ENCODE data around the gene SLC35F5.
A peak's percentile ranks its signal among the peaks of the same experiment; 100 is the strongest.
"Not testable (repeated sequence)": the region's sequence is repeated elsewhere in the genome, so short reads cannot be mapped to it uniquely, and the experiment has no call there.

Gene SLC35F5

DNA sequence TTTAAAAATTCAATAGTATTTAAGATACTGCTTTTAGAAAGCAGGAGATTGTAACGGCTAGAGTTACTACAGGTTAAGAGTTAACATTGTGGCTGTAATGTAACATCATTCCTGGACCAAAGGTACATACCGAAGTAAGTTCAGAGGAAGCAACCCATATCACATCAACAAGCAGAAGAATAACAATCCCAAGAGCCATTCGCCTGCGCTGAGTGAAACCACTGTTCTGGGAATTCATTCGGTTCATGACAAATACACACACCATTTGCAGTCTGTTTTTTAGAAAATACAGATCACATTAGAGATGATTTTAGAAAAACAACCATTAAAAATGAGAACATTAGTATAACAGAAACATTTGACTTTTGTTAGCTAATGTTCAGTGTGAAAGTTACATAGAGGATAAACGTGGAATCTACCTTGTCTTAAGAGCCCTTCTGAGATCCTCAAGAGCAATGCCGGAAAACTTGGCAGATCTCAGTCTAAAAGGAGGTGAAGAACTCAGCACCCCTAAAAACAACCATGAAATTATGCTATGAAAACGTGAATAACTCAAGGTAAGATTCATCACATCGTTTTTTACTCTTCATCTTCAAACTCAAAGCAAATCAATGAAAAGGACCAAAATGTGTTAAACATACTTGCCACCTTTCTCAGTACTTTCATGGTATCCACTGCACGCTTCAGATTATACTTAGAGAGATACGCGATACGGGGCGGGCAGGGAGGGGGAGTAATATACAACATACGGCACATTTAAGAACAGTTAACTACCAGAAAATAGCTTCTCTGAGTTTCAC, 1.2 kb downstream of the SLC35F5 start:
- DNase-seq, result peak in 2 of 3 donors; percentile 15 to 16

DNA sequence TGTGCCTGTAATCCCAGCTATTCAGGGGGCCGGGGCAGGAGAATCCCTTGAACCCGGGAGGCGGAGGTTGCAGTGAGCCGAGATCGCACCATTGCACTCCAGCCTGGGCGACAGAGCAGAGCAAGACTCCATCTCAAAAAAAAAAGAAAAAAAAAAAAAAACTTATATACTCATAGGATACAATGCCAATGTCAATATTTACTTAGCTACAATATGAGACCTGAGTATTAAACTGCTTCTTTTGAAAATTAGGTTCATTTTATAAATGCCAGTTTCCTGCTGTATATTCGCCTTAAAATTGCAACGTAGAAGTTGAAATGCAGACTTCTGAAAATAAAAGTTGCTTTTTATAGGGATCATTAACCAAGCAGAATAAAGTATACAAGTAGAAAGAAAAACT, 2.3 kb downstream of the SLC35F5 start:
- DNase-seq, result no peak

DNA sequence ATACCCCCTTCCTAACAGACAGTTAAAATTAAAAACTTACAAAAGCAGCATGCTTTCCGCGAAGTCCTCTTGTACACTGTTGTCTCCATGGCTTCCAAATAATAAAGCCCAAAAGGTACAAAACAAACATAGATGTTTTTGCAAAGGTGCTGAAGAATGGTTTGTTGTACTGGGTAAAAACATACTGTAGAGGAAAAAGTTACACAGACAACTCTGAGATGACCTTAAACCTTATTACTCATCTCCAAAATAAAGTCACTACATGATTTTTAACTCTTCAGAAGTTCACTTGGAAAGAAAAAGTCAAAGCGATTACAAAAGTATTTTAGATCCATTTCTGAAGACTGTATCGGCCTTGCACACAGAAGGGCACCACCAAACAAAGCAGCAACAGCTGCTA, 6.1 kb downstream of the SLC35F5 start:
- no peak for DNase-seq

DNA sequence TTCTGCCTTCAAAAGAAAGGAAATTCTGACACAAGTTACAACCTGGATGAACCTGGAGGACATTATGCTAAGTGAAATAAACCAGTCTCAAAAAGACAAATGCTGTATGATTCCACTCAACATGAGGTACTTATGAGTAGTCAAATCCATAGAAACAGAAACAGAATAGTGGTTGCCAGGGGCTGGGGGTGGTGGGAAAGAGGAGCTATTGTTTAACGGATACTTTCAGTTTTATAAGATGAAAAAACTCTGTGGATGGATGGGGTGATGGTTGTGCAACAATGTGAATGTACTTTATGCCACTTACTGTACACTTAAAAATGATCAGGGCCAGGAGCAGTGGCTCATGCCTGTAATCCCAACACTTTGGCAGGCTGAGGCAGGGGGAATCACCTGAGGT, 15.4 kb downstream of the SLC35F5 start:
- no peak for DNase-seq

DNA sequence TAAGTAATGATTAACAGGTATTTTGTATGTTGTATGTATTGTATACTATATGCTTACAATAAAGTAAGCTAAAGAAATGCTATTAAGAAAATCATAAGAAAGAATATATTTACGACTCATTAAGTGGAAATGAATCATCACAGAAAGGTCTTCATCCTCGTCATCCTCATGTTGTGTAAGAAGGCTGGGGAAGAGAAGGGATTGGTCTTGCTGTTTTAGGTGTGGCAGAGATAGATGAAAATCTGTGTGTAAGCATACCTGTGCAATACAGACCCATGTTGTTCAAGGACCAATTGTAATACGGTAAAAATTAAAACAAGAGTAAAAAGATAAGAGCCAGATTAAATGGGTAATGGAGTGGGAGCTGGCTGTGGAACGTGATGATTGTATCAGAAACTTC, 16.6 kb downstream of the SLC35F5 start:
- DNase-seq, result no peak

DNA sequence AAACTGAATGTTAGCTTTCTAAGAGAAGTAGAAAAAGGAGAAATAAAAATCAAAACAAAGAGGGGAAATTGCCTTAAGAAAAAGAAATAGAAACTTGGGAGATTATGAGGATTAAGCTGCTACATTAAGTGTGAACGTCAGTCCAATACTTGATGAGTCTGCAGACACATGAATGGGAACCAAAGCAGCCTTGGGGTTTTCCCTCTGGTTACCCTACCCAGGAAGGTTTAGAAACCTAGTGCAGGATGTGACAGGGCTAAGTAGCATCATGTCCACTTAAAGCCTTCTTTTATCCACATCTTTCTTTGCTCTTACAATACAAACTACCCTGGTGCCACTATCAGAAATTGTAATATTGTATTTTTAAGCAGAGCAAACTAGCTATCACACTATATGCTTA, 22.3 kb downstream of the SLC35F5 start:
- DNase-seq, result peak; percentile 61 to 72 (median 65)

DNA sequence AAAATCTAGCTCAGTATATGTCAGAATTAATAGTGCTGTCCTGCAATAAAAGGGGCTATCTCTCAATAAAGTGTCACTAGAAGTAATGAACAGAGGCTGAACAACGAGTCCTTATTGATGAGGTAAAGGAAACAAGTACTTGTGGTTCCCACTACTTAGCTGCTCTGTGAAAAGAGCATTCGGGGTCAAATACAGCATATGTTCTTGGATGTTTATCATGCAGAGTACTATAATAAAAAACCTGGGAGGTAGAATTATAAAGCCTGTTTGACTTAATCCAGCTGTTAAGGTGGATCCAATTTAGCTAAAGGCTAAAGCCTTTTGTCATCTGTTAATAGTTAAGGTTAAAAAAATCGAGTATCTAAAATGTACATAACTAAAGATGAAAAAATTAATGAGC, 32.4 kb downstream of the SLC35F5 start:
- DNase-seq, result no peak

DNA sequence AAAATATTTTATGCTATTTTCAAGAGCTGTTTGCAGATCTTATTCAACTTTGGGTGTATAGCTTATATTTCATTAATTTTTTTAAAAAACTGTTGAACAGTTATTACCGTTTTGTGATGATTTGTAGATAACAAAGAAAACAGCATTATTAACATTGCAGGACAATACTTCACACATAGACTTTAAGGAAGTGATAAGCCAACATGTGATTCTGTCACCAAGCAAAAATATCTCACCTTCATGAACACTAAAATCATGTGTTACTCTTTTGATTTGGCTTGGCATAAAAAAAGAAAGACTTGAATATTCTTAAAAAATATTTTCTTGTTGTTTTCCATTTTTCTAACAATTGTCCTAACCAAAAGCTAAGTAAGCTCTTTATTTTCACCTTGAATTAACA, 33.0 kb downstream of the SLC35F5 start:
- no peak for DNase-seq

DNA sequence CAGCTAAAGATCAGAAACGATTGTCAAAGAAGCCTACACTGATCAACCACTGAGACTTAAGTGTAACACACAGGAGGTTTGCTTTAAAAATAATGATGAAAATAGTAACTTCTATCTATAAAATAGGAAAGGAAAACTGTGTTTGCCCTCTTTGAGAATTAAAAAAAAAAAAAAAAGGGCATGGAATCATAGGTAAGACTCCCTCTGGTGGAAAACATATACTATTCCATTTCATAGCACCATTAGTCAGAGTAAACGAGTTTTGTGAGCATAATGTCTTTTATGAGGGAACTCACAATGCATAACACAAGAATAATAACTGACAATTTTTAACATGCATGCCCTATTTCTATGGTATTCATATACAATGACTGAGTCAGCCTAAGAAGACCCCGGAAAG, 36.3 kb downstream of the SLC35F5 start:
- peak in 1 of 3 donors; percentile 44 for DNase-seq

DNA sequence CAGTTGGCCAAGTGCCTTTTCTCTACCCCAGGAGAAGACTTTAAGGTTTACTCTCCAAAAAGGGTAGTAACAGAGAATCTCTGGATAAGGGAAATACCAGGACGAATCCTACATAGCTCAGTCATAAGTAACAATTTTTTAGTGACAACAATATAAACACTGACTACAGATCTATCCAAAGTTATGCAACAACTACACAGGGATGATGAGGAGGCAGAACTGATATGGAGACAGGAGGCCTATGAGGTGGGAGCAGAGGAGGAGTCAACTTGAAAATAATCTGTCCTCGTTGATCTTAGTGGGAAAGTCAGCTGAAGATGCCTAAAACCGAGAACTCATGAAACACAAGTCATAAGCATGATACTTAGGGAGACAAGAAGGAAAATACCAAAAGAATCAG, 40.2 kb downstream of the SLC35F5 start:
- DNase-seq, result peak in 2 of 3 donors; percentile 21

DNA sequence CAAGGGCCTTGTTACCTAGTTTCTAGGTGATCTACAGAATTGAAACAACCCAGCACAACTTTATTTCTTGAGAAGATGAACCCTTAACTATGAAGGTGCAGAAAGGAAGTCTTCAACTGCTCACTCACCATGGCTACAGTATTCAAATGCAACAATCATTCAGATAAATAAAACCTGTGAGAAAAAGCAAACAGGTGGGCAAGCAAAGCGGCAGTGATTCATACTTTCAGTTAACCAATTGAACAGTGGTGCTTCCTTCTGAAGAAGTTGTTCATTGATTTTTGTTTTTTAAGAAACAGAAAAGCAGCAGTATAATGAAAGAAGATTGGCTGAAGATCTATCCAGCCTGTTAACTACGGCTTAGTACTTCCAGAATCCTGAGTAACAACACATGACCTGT, 43.5 kb downstream of the SLC35F5 start:
- DNase-seq, result no peak

DNA sequence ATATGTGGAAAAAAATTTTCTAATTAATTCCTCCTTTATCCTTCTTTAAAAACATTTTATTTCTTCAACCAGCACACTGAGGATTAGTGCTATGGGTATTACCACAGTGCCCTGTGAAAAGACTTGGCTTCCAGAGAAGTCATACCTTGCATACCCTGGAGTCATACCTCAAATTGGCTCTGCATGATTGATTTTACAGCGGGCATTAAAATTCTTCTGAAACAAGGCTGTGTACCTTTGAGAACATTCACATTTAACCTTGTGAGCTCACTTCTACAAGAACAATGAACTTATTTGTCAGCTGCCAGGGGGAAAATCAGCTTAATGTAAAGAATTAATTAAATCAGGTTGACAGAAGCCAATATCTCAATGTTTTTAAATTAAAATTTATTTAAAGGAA, 44.6 kb downstream of the SLC35F5 start:
- DNase-seq, result no peak

DNA sequence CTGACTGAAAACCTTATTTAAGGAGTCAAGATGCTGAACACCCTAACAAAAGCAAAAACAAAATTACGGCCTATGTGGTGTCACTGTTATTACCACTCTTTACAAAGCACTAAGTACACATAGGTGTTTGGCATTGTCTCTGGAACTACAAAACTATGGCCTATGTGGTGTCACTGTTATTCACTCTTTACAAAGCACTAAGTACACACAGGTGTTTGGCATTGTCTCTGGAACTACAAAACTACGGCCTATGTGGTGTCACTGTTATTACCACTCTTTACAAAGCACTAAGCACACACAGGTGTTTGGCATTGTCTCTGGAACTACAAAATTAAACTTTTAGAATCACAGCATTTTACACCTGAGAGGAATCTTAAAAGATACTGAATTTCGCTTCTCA, 47.4 kb downstream of the SLC35F5 start:
- DNase-seq, result no peak

DNA sequence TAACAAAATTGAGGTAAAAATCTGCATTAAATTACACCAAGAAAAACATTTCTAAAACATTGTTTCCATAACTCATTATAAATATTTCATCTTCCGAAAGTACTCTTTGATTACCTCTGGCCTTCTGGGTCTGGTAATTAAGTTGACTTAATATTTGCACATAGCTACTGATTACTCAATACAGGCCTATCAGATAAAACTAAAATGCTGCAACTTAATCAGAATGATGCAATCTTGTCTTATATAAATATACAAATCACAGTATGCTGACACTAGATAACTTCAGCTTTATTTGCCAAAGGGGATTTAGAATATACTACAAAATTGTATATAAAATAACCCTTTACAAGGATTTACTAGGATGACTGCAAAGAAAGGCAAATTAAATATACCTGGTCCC, 49.3 kb downstream of the SLC35F5 start:
- no peak for DNase-seq

DNA sequence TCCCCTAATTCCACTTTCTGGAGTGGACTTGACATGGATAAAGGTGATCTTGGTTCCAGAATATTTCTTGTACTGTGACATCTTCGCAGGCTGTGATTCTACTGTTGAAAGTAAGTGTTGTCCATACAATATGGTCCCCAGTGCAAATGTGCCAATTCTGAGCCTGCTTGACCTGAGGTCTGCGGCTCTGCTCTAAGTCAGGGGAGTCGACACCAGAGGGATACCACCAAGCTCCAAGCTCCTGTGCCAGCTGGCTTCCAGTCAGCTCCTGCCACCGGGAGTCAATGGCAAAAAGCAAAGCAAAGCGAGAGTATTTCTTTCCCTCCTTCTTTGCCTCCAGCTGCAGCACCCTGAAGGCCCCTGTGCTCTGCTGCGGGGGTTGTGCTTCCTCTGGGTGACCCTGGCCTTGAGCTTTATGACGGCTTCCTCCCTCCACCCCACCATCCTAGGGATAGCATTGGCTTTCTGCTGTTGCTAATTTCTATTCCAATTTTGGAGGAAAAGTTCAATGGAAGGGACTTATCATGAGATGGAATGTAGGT, 50.4 kb downstream of the SLC35F5 start:
- DNase-seq, result no peak

DNA sequence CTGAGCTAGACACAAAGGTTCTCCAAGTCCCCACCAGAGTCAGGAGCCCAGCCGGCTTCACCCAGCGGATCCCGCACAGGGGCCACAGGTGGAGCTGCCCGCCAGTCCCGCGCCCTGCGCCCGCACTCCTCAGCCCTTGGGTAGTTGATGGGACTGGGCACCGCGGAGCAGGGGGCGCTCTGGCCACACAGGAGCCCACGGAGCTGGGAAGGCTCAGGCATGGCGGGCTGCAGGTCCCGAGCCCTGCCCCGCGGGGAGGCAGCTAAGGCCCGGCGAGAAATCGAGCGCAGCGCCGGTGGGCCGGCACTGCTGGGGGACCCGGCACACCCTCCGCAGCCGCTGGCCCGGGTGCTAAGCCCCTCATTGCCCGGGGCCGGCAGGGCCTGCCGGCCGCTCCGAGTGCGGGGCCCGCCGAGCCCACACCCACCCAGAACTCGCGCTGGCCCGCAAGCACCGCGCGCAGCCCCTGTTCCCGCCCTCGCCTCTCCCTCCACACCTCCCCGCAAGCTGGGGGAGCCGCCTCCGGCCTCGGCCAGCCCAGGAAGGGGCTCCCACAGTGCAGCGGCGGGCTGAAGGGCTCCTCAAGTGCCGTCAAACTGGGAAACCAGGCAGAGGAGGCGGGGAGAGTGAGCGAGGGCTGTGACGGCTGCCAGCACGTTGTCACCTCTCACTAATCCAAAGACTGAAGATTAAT, 52.0 kb downstream of the SLC35F5 start:
- DNase-seq, result not testable (repeated sequence)

DNA sequence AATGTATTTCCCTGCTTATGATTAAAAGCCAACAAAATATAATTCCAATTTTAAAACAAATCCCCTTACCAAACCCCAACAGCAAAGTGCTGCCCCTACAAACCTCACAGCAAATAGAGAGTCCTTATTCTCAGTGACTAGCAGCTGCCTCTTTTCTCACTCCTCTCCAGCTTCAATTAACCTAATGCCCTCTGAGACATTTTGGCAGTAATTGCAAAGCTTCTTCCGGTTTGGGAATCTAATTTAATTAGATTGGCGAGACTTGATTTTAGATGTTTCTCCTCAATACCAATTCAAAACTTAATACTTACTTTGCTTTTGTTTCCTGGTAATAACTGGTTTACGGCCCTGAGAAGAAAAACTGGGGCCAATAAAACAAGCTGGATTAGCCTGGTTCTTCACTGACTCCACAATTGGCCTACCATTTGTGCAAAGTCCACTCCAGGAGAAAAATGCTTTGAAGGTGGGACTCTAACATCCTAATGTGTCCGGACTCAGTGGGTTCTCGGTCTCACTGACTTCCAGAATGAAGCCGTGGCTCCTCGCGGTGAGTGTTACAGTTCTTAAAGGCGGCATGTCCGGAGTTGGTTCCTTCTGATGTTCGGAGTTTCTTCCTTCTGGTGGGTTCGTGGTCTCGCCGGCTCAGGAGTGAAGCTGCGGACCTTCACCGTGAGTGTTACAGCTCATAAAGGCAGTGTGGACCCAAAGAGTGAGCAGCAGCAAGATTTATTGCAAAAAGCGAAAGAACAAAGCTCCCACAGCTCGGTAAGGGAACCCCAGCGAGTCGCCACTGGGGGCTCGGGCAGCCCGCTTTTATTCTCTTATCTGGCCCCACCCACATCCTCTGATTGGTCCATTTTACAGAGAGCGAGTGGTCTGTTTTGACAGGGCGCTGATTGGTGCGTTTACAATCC, 52.8 kb downstream of the SLC35F5 start:
- DNase-seq, result no peak

DNA sequence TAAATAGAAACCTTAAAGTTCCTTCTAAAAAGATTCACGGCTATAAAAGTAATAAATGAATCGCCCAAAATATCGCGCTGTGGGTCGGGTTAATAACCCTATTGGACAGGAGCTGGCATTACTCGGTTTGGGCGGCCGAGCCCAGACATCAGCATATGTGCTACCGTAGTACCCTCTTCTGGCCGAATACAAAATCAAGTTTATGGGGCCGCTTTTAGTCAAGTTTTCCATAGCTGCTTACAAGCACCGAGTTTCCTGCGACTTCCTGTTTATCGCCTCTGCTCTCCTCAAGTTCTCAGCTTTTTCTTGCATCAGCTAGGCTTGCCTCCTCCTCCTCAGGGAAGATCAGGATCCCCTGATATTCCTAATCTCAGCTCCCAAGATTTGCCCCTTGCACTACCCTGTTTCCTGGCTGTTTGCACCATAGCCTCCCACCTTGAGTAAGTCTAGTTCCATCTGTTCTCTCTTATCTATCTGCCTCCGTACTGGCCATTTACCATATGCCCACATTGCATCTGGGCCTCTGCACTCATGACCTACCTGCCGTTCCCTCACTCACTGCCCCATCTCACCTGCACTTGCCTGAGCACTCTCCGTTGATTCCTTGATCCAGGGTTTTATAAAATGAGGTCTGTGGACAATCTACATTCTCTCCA, 56.1 kb downstream of the SLC35F5 start:
- peak; percentile 83 to 86 (median 84) for DNase-seq

DNA sequence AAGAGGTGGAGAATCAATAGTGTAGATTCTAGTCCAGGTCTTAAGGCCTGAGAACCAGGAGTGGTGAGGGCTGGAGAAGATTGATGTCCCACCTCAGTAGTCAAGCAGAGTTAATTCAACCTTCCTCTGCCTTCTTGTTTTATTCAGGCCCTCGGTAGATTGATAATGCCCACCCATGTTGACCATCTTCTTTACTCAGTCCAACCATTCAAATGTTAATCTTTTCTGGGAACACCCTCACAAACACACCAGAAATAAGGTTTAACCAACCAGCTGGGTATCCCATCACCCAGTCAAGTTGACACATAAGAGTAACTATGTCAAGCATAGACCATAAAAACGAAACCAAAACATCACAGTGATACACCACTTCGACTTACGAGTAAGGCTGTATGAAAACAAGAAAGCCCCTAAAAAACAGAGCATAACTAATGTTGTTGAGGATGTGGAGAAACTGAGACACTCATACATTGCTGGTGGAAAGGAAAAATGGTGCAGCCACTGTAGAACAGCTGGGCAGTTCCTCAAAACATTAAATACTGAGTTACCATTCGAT, 57.5 kb downstream of the SLC35F5 start:
- DNase-seq, result peak in 2 of 3 donors; percentile 14 to 38

DNA sequence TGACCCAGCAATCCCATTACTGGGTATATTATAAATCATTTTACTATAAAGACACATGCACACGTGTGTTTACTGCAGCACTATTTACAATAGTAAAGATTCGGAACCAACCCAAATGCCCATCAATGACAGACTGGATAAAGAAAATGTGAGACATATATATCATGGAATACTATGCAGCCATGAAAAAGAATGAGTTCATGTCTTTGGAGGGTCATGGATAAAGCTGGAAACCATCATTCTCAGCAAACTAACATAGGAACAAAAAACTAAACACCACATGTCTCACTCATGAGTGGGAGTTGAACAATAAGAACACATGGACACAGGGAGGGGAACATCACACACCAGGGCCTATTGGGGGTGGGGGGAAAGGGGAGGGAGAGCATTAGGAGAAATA, 58.2 kb downstream of the SLC35F5 start:
- not testable (repeated sequence) for DNase-seq

DNA sequence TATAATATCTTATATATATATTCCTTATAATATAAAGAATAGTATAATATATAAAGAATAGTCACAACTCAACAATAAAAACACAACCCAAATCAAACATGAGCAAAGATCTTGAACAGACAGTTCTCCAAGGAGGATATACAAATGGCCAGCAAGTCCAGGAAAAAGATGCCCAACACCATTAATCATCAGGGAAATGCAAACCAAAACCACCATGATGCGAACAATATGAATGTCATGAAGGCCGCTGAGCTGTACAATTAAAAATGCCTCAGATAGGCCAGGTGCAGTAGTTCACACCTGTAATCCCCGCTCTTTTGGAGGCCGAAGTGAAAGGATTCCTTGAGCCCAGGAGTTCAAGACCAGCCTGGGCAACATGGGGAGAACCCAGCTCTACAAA, 58.9 kb downstream of the SLC35F5 start:
- DNase-seq, result no peak

DNA sequence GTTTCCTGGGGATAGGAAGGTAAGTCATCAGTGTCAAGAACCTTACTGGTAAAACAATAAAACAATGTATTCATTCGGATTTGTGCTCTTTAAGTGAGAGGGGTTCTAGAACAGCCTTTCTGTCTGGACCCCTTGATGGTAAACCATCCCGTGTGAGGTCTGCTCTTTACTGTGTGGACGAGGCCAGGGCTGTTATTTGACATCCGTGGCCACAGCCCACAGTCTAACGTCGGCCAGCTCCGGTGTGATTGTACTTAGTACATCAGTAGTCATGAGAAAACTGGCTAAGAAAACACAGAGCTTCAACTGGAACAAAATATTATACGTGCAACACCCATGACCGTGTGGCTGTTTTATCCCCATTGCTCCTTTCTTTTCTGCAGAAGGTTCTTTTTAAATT, 62.0 kb downstream of the SLC35F5 start:
- no peak for DNase-seq

All from suppressor macrophage treated with lipopolysaccharide for 1 hour (primary cell).